Stimulated activated naive CD8-positive, alpha-beta T cell treated with anti-CD3 and anti-CD28 coated beads, Interleukin-15, amount 100 ng/mL, for 72 hours (primary cell): Measurements from ENCODE around the gene LHB.
A peak's percentile ranks its signal among the peaks of the same experiment; 100 is the strongest.

Source experiments
- ATAC-seq: fragments of 150-1000 bp; cut with Tn5 transposase; 2 replicates; pipeline ENCODE4 v1.10.0; 2021; ENCODE audit warnings: mild to moderate bottlenecking, moderate library complexity
- DNase-seq, 2 donors: peaks; one replicate each; pipeline ENCODE4 v3.0.0; 2021 to 2022
- H3K27ac Mint-ChIP-seq, 2 donors: one replicate each; pipeline ENCODE4 v1.8.0; 2022; ENCODE audit warnings: mild to moderate bottlenecking in 2 of 2, mixed read lengths in 2 of 2, moderate library complexity in 2 of 2
- H3K27me3 Mint-ChIP-seq: one replicate; pipeline ENCODE4 v1.8.0; 2022; ENCODE audit warnings: mixed read lengths
- H3K4me1 Mint-ChIP-seq: one replicate; pipeline ENCODE4 v1.8.0; 2022; ENCODE audit warnings: mild to moderate bottlenecking, mixed read lengths
- H3K4me3 Mint-ChIP-seq, 2 donors: one replicate each; pipeline ENCODE4 v1.8.0; 2022; ENCODE audit warnings: mild to moderate bottlenecking in 2 of 2, mixed read lengths in 2 of 2, moderate library complexity in 1 of 2
- H3K9me3 Mint-ChIP-seq, 2 donors: one replicate each; pipeline ENCODE4 v1.8.0; 2022; ENCODE audit warnings: mixed read lengths in 2 of 2

LHB gene

DNA sequence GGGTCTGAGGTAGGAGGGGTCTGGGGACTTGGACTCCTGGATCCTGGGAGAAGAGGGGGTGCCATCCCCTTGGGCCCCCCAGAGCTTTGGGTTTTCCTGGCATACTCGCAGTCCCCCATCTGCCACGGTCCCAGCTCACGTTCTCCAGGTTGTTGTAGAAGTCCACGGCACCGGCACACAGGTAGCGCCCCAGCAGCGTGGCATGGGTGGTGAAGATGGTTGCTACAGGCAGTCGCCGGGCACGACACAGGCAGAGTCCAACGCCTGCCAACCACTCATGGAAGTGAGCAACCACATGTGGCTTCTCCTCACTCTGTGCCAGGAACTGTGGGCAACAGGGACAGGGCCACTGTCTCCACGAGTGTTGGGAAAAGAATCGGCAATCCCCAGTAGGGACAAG is 31.2 kb downstream of the LHB start:
- peak overlapping the region in 1 of 2 donors; percentile 48 for H3K27ac Mint-ChIP-seq
- H3K27me3 Mint-ChIP-seq = no peaks in the 10 kb centered on the region
- no peaks in the 10 kb centered on the region for H3K9me3 Mint-ChIP-seq
- H3K4me3 Mint-ChIP-seq = no peak overlapping the region
- DNase-seq (no peak), ATAC-seq (no peak)
- H3K4me1 Mint-ChIP-seq = peaks cover 30% of the 10 kb centered on the region

- Mint-ChIP-seq H3K4me3 (no peak overlapping the region), H3K4me1 (peaks cover 26% of the 10 kb centered on the region), H3K27me3 (no peaks in the 10 kb centered on the region), H3K27ac (no peak overlapping the region), H3K9me3 (no peaks in the 10 kb centered on the region)
- no peak for DNase-seq
- ATAC-seq = no peak
Measured at GRCh38 chr19:48982280-48982679, 34.6 kb downstream of the LHB start.

DNA sequence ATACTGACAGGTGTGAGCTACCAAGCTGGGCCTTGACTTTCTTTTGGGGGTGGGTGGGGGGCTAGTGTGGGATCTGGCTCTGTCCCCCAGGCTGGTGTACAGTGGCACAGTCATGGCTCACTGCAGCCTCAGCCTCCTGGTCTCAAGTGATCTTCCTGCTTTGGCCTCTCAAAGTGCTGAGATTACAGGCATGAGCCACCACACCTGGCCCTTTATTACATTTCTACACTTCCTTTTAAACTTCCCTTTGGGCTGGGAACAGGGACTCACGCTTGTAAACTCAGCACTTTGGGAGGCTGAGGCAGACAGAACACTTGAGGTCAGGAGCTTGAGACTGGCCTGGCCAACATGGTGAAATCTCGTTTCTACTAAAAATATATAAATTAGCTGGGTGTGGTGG is 39.8 kb downstream of the LHB start:
- ATAC-seq (no peak), DNase-seq (no peak)
- Mint-ChIP-seq H3K4me1 (peaks cover 28% of the 10 kb centered on the region), H3K27ac (no peak overlapping the region), H3K4me3 (no peak overlapping the region), H3K9me3 (no peaks in the 10 kb centered on the region), H3K27me3 (no peaks in the 10 kb centered on the region)

DNA sequence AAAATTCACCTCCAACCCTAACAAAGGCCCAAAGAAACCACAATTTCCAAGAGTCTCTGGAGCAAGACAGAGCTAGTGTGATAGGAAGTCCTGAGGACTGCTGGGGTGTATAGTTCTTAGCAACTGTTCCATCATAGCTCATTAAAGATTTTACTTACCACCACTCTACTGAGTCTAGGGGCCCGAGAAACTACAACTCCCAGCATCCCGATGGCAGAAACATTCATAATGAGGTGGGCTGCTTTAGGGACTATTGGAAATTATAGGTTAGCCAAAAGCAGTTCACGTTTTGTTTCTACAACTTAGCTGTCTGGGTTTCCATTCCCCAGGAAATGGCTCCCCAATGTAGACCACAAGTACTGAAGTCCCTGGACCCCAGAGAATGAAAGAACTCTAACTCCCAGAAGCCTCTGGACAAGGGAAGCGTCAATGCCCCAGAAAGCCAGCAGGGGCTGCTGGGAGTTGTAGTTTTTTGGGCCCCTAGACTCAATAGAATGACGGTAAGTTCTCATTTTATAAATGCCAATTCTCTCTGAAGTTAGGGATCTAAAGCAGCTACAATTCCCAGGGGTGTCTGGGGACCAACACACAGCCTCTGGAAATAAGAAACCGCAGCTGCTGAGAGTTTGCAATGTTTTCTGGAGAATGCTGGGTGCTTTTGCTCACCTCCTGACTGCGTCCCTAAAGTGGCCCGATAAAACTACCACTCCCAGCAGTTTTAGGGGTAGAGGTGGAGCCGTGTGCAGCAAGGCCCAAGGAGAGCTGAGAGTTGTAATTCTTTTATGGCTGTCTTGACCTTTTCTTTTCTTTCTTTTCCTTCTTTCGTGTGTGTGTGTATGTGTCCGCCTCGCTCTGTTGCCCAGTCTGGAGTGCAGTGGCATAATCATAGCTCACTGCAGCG is 40.7 kb downstream of the LHB start:
- Mint-ChIP-seq H3K27me3 (no peaks in the 10 kb centered on the region), H3K4me3 (no peak overlapping the region), H3K4me1 (peaks cover 28% of the 10 kb centered on the region), H3K27ac (no peak overlapping the region), H3K9me3 (no peaks in the 10 kb centered on the region)
- no peak for DNase-seq
- peak; percentile 71 for ATAC-seq

DNA sequence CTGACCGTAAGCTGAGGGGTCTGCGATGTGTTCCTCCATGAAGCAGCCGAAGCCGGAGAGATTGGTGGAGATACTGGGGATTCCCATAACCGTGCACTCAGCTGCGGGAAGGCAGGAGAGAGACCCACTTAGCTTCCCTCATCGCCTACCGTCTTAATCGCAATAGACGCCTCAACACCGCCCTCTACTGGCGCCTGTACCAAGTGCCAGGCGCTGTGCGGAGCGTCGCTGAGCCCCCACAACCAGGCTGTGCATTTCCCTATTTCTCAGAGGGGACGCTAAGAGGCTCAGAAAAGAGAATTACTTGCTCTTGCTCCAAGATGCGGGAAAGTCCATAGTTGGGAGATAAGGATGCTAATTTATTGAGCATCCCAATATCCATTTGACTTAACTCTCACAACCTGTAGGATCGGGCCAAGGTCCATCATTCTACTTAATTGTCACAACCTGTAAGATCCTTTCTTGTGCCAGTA is 45.9 kb downstream of the LHB start:
- H3K4me1 Mint-ChIP-seq = peaks cover 39% of the 10 kb centered on the region
- no peak overlapping the region for H3K27ac Mint-ChIP-seq
- no peaks in the 10 kb centered on the region for H3K27me3 Mint-ChIP-seq
- no peak overlapping the region for H3K4me3 Mint-ChIP-seq
- ATAC-seq (peak; percentile 84), DNase-seq (peak; percentile 79)
- H3K9me3 Mint-ChIP-seq = no peaks in the 10 kb centered on the region

DNA sequence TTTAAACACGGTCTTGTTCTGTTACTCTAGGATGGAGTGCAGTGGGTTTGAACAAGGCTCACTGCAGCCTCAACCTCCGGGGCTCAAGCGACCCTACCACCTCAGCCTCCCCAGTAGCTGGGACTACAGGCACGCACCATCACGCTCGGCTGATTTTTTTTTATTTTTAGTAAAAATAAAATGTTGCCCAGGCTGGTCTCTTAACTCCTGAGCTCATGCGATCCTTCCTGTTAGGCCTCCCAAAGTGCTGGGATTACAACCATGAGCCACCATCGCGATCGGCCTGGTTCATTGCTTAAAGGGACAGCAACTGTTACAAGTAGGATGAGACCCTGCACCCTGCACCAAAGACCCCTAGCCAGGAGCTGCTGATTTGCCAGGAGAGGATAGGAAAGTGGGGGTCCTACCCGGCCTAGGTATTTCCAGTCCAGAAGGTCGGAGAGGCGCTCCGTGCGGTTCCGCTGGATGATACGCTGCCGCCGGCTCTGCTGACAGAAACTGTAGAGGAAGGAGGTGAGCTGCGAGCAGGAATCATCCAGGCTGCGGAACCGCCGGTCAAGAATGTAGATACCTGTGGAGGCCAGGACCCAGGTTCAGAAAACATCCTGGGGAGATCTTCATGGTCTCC is 46.6 kb downstream of the LHB start:
- Mint-ChIP-seq H3K27ac (no peak overlapping the region), H3K4me3 (no peak overlapping the region), H3K9me3 (no peaks in the 10 kb centered on the region), H3K4me1 (peaks cover 46% of the 10 kb centered on the region), H3K27me3 (no peaks in the 10 kb centered on the region)
- no peak for DNase-seq
- ATAC-seq = no peak

- H3K27me3 Mint-ChIP-seq = no peaks in the 10 kb centered on the region
- H3K4me3 Mint-ChIP-seq = no peak overlapping the region
- no peak for ATAC-seq
- H3K4me1 Mint-ChIP-seq = peaks cover 51% of the 10 kb centered on the region
- DNase-seq = no peak
- no peaks in the 10 kb centered on the region for H3K9me3 Mint-ChIP-seq
- H3K27ac Mint-ChIP-seq = no peak overlapping the region
Measured at GRCh38 chr19:48969276-48970138, 47.4 kb downstream of the LHB start.

DNA sequence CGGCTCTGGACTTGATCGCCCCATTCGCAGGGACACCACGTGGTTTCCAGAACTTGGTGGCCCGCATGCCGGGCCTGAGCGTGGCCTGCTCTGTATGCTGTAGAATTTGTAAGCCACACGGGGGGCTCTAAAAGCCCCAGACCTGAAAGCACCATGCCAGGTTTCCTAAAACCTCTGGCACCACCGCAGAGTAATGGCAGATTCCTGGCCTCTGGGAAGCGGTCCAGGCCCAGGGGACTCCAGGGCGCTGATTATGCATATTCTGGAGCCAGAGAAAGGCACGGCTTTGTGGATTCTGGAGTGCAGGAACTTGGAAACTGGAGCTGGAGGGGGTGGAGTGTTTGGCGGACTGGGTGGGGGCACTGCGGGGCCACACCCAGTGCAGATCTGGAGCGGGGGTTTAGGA is 48.1 kb downstream of the LHB start:
- Mint-ChIP-seq H3K27ac (no peak overlapping the region), H3K27me3 (no peaks in the 10 kb centered on the region), H3K9me3 (no peaks in the 10 kb centered on the region), H3K4me3 (no peak overlapping the region), H3K4me1 (peaks cover 58% of the 10 kb centered on the region)
- no peak for ATAC-seq
- no peak for DNase-seq

GRCh38 chr19:48968179-48968661 is 48.7 kb downstream of the LHB start:
- DNase-seq = no peak
- no peak overlapping the region for H3K4me3 Mint-ChIP-seq
- peak overlapping the region in 1 of 2 donors; percentile 71 for H3K27ac Mint-ChIP-seq
- H3K27me3 Mint-ChIP-seq = no peaks in the 10 kb centered on the region
- H3K9me3 Mint-ChIP-seq = no peaks in the 10 kb centered on the region
- no peak for ATAC-seq
- H3K4me1 Mint-ChIP-seq = peaks cover 64% of the 10 kb centered on the region

GRCh38 chr19:48967346-48968178 is 49.3 kb downstream of the LHB start:
- DNase-seq (no peak), ATAC-seq (no peak)
- H3K27me3 Mint-ChIP-seq = no peaks in the 10 kb centered on the region
- peak overlapping the region; percentile 92 to 96 for H3K4me3 Mint-ChIP-seq
- H3K27ac Mint-ChIP-seq = peak overlapping the region in 1 of 2 donors; percentile 77
- no peaks in the 10 kb centered on the region for H3K9me3 Mint-ChIP-seq
- peaks cover 70% of the 10 kb centered on the region for H3K4me1 Mint-ChIP-seq

GRCh38 chr19:48966541-48967345 is 50.1 kb downstream of the LHB start:
- Mint-ChIP-seq H3K27ac (peak overlapping the region in 1 of 2 donors; percentile 96), H3K9me3 (no peaks in the 10 kb centered on the region), H3K27me3 (no peaks in the 10 kb centered on the region), H3K4me3 (peak overlapping the region; percentile 92 to 96), H3K4me1 (peaks cover 78% of the 10 kb centered on the region)
- ATAC-seq (no peak), DNase-seq (no peak)
